Activated CD8-positive, alpha-beta memory T cell treated with anti-CD3 and anti-CD28 coated beads, Interleukin-2, amount 50 U/mL, for 1 hour (primary cell): Measurements from ENCODE around the gene SEC14L2.

Source experiments
- DNase-seq: peaks from one replicate; pipeline ENCODE4 v3.0.0-alpha.2; 2020; ENCODE audit errors: extremely low read depth

The SEC14L2 gene

GRCh38 chr22:30404307-30404706, 7.5 kb downstream of the SEC14L2 start:
- no peak for DNase-seq

GRCh38 chr22:30405731-30406130, 8.9 kb downstream of the SEC14L2 start:
- no peak for DNase-seq

- DNase-seq: no peak
Measured at GRCh38 chr22:30406400-30406799, 9.6 kb downstream of the SEC14L2 start.

DNA sequence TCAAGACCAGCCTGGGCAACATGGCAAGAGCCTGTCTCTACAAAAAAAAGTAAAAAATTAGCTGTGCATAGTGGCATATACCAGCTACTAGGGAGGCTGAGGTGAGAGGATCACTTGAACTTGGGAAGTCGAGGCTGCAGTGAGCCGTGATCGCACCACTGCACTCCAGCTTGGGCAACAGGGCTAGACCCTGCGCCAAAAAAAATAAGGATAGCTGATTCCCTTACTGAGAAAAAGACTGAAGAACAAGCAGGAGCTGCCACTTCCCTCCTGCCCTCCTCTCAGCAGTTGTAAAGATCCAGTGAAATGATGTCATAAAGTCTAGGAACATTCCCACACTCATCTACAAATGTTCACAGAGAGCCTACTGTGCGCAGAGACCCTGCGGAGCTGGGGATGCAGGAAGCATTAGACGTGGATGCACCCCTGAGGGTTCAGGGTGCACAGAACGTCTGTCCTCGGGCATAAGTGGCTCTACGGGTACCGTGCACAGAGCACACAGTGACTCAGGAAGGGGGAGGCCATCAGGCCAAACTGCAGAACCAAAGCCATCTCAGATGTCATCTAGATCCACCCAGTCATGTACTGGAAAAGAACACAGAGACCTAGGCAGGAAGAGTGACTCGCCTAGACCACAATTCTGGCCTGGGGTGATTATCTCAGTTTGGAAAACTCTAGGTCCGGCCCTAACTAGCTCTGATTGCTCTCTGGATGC, 11.7 kb downstream of the SEC14L2 start:
- DNase-seq: no peak

GRCh38 chr22:30411780-30412179, 15.0 kb downstream of the SEC14L2 start:
- no peak for DNase-seq

- no peak for DNase-seq
Measured at GRCh38 chr22:30413001-30413400, 16.2 kb downstream of the SEC14L2 start.

- no peak for DNase-seq
Measured at GRCh38 chr22:30413745-30414524, 17.1 kb downstream of the SEC14L2 start.

DNA sequence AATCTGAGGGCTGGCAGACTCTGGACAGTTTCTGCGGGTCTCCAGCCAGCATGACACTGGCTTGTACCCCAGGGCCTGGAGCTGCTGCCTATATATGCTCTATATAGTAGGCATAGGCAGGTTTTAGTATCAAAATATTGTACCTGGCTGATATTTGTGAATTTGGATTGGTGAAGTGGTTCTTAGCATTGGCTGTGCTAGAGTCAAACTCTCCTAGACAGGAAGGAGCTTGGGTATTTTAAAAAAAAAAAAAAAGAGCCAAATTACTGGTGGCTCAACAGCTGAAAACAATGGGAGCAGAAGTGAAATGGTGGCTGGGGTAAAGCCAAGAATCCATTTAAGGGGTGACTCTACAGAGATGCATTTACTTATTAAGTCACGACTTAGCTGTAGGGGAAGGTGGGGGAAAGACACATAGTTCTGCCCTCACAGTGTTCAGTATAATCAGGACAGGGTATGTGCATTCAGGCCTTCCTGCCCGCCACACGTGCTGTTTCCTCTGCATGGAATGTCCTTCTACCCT, 17.8 kb downstream of the SEC14L2 start:
- no peak for DNase-seq

- DNase-seq: no peak
Measured at GRCh38 chr22:30416403-30416802, 19.6 kb downstream of the SEC14L2 start.

DNA sequence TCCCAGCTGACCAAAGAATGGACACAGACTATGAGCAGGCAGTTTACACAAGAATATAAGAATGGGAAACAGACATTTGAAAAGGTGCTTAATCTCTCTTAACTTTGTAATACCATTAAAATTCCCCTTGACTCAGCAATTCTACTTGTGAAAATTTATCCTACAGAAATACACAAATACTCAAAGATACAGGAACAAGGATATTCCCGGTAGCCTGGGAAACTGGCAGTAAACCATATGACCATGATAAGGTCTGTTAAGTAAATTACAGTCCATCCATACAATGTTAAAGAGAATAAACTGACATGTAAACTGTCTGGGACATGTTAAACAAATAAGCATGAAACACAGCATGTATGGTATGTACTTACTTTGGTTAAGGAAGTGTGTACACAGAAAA, 20.0 kb downstream of the SEC14L2 start:
- DNase-seq: no peak

DNA sequence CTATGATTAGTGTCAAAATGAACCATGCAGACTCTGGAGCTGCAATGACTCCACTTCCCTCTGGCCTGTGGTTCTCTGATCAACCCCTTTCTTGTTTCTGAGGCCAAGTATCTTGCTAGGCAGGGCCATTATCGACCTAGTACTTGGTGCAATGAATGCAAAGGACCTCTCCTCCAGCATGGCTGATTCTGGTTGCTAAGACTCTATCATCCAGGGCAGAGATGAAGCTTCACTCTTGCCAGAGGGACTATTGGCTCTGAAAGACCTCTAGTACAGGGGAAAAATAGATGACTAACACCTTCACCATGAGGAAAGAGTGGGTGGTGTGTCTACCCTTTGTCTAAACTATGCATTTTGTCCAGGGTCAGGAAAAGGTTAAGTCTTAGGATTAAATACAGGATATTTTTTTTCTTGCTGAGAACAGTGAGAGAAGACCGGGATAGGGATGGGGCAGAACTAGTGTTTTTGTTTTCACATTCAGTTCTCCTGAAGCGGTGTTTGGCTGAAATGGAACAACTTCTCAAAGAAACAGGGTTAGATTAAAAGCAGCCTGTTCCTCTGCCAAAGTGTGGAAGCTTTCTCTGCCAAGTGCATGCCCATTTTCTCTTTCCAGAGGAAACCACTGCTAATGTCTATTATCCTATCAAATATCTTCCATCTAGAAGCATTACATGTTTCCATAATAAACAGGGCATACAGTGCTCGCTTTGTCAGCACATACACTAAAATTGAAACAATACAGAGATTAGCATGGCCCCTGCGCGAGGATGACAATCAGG, 23.7 kb downstream of the SEC14L2 start:
- no peak for DNase-seq

- DNase-seq: no peak
Measured at GRCh38 chr22:30421695-30422480, 25.1 kb downstream of the SEC14L2 start.

GRCh38 chr22:30422481-30423300, 25.9 kb downstream of the SEC14L2 start:
- no peak for DNase-seq

DNA sequence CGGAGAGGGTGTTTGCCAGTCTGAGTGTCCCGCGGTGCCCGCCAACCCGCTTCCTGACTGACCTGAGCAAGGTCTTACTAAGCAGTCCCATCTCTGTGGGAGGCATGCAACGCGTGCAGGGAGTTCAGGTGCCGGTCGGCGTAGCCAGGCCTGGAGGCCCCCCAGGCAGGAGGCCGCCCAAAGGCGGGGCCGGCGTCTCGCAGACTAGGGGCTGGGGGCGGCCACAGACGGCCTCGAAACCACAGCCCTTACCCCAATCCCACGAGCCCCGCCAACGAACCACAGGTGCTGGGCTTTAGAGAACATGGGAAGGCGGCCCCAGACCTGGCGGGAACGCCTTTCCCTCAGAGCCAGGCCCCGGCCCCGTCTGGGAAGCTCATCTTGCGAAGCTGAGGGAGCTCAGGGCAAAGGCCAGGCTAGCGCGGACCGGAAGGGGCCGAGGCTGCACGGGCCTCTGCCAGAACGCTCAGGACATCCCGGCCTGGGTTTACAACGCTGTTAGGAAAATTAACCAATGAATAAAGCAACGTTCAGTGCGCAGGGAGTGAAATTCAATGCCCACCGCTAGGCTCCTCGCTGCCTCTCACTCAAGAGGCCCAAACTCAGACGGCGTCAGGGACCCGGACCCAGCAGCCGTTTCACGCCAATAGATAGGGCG, 26.6 kb downstream of the SEC14L2 start:
- no peak for DNase-seq

DNA sequence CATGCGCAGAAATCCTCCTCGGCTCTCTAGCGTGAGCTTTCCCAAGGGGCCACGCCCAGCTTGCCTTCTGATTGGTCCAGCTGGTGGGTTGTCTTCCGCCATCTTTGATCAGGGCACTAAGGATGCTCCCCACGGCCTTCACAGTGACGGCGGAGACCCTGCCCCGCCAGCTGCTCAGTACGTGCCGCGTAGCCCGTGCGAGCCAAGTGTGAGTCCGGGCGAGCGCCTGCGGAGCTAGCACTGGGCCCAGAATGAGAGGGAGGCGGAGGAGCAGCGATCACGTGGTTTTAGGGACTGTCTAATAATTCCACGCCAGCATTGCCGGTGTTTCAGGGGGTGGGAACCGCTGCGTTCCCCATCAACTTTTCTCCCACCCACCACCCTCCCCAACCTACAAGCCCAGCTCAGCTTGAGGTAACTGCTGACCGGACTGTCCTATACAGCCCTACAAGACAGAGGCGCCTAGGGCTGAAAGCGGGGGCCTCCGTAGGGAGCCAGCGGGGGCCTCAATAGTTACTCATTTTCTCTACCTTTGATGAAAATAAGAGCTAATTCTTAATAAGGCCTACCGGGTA, 27.2 kb downstream of the SEC14L2 start:
- peak; percentile 99 for DNase-seq

- DNase-seq: no peak
Measured at GRCh38 chr22:30424534-30425326, 27.9 kb downstream of the SEC14L2 start.

- no peak for DNase-seq
Measured at GRCh38 chr22:30425327-30425615, 28.5 kb downstream of the SEC14L2 start.

GRCh38 chr22:30425616-30426387, 29.0 kb downstream of the SEC14L2 start, which contains the start of gene MTFP1:
MTFP1 (plus strand) TSS chr22:30425768; CDS start chr22:30425880, 112 bp downstream.
- no peak for DNase-seq
